ENCODE data around the gene FADS6.
"Not testable (repeated sequence)": the region's sequence is repeated elsewhere in the genome, so short reads cannot be mapped to it uniquely, and the experiment has no call there.

FADS6 gene

GRCh38 chr17:74907012-74907411 is 13.6 kb upstream of the FADS6 start:
- no peak for DNase-seq (ENCODE audit: low read depth)
- no peak overlapping the region for H3K4me3 ChIP-seq (ENCODE audit: low read depth, low read length)
- TF ChIP-seq CTCF (IDR thresholded peaks at IDR 0.05; ENCODE audit: control insufficient read depth, extremely low read depth, insufficient read depth) = no peak

GRCh38 chr17:74906214-74906793 is 12.9 kb upstream of the FADS6 start:
- H3K4me3 ChIP-seq (ENCODE audit: low read depth, low read length) = not testable (repeated sequence)

GRCh38 chr17:74904687-74905409 is 11.4 kb upstream of the FADS6 start:
- DNase-seq (ENCODE audit: low read depth) = no peak
- no peak for TF ChIP-seq CTCF (IDR thresholded peaks at IDR 0.05; ENCODE audit: control insufficient read depth, extremely low read depth, insufficient read depth)
- no peak overlapping the region for H3K4me3 ChIP-seq (ENCODE audit: low read depth, low read length)

More at GRCh38 chr17:74906214-74906793, 12.9 kb upstream of the FADS6 start:
- DNase-seq (ENCODE audit: low read depth) = not testable (repeated sequence)

- DNase-seq (ENCODE audit: low read depth) = no peak
- no peak for TF ChIP-seq CTCF (IDR thresholded peaks at IDR 0.05; ENCODE audit: control insufficient read depth, extremely low read depth, insufficient read depth)
- no peak overlapping the region for H3K4me3 ChIP-seq (ENCODE audit: low read depth, low read length)
Measured at GRCh38 chr17:74903671-74904070, 10.2 kb upstream of the FADS6 start.

- TF ChIP-seq CTCF (IDR thresholded peaks at IDR 0.05; ENCODE audit: control insufficient read depth, extremely low read depth, insufficient read depth) = no peak
- H3K4me3 ChIP-seq (ENCODE audit: low read depth, low read length) = no peak overlapping the region
- DNase-seq (ENCODE audit: low read depth) = no peak
Measured at GRCh38 chr17:74903034-74903433, 9.6 kb upstream of the FADS6 start.

- DNase-seq (ENCODE audit: low read depth) = no peak
- no peak for TF ChIP-seq CTCF (IDR thresholded peaks at IDR 0.05; ENCODE audit: control insufficient read depth, extremely low read depth, insufficient read depth)
- no peak overlapping the region for H3K4me3 ChIP-seq (ENCODE audit: low read depth, low read length)
Measured at GRCh38 chr17:74901353-74902135, 8.1 kb upstream of the FADS6 start.

GRCh38 chr17:74900208-74900607 is 6.8 kb upstream of the FADS6 start:
- H3K4me3 ChIP-seq (ENCODE audit: low read depth, low read length) = no peak overlapping the region
- DNase-seq (ENCODE audit: low read depth) = no peak
- no peak for TF ChIP-seq CTCF (IDR thresholded peaks at IDR 0.05; ENCODE audit: control insufficient read depth, extremely low read depth, insufficient read depth)
